T-helper 1 cell (primary cell): ENCODE data around the gene PRRC2C.

ENCODE experiments used
- DNase-seq, 5 donors: peaks; one replicate each; pipeline ENCODE4 v3.0.0-alpha.2; 2012 to 2020

Gene PRRC2C

GRCh38 chr1:171641076-171641864 is 155.9 kb downstream of the PRRC2C start:
- DNase-seq, result no peak

GRCh38 chr1:171642197-171642596 is 156.9 kb downstream of the PRRC2C start:
- no peak for DNase-seq
